Fibroblast of villous mesenchyme (primary cell): Measurements from ENCODE around the gene ZNF717. TPM values are rescaled to one million over a fixed set of nuclear protein-coding genes. Genes with fewer than 3 reads are reported as not detected.

Experiments
- DNase-seq: peaks from one replicate; pipeline ENCODE4 v3.0.0-alpha.2; 2010; ENCODE audit warnings: low read depth
- H3K4me3 ChIP-seq: 2 replicates; pipeline ENCODE4 v1.5.1; 2011; ENCODE audit warnings: low read depth, mild to moderate bottlenecking, low read length
- CTCF ChIP-seq: IDR thresholded peaks from 2 replicates; pipeline ENCODE4 v1.5.1; 2012; ENCODE audit warnings: low read depth, mild to moderate bottlenecking, low read length; ENCODE audit not compliant: insufficient read depth
- small RNA-seq: library from RNA; depleted of rRNA; stranded (forward); fragments of <200 nt; gene quantifications from one replicate; pipeline ENCODE3, GENCODE V24; 2012
- total RNA-seq: library from RNA; depleted of rRNA; stranded (reverse); fragments of >200 nt; gene quantifications from 2 replicates; pipeline ENCODE4 v1.2.3, GENCODE V29; 2012

Gene ZNF717
- total RNA-seq, 1 donor = 15.5 TPM

- DNase-seq = no peak
- no peak overlapping the region for H3K4me3 ChIP-seq
- TF ChIP-seq CTCF = no peak
Observed at GRCh38 chr3:75768303-75769017, 16.9 kb downstream of the ZNF717 start.

- DNase-seq = peak; percentile 20
- no peak for TF ChIP-seq CTCF
- H3K4me3 ChIP-seq = no peak overlapping the region
Observed at GRCh38 chr3:75737831-75738493, 47.4 kb downstream of the ZNF717 start.

DNA sequence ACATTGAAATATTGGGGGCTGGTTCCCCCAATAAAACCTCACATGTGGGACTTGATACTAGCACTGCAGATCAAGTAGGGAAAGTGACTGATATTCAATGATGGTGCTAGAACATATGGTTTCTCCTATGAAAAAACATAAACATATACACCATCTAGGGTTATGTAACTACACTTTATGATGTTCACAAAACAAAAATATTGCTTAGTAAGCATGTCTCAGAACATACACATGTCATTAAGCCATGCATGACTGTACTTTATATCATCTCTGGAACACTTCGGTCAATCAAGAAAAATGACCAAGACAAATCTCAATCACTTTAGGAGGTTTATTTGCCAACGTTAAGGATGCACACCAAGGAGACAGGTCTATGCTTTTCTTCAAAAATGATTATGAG is 57.4 kb downstream of the ZNF717 start:
- no peak for TF ChIP-seq CTCF
- DNase-seq = no peak
- no peak overlapping the region for H3K4me3 ChIP-seq

- DNase-seq = no peak
- no peak overlapping the region for H3K4me3 ChIP-seq
- no peak for TF ChIP-seq CTCF
Observed at GRCh38 chr3:75692061-75692460, 93.3 kb downstream of the ZNF717 start.

DNA sequence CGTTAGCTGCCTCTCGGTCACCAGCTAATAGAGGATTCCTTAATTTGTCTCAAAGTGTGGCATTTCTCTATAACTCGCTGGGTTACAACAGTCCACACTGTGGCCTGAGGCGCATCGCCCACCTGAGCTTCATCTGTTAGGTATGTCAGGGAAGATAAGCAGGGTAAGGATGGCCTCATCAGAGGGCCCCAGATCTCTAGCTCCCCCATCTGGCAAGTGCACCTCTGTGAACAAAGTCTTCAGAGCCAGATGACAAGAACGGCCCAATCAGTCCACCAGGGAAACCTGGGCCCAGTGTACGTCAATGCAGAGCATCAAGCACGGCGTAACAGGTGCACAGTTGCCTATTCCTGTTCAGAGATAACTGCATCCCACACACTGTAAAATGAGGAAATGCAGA is 98.0 kb downstream of the ZNF717 start:
- no peak for TF ChIP-seq CTCF
- no peak for DNase-seq
- no peak overlapping the region for H3K4me3 ChIP-seq

Small RNA genes within 50 kb of the gene (small RNA-seq; reads per million reads assigned to genes)
- gene MIR4273 = not detected

Other genes with a start within 250 kb of the ZNF717 start
- under 0.01 TPM in 1 of 2 replicates, not detected in the other for gene FRG2C, start 121.2 kb downstream of the ZNF717 start, total RNA-seq